ENCODE measurements around the gene CNKSR1.

DNA sequence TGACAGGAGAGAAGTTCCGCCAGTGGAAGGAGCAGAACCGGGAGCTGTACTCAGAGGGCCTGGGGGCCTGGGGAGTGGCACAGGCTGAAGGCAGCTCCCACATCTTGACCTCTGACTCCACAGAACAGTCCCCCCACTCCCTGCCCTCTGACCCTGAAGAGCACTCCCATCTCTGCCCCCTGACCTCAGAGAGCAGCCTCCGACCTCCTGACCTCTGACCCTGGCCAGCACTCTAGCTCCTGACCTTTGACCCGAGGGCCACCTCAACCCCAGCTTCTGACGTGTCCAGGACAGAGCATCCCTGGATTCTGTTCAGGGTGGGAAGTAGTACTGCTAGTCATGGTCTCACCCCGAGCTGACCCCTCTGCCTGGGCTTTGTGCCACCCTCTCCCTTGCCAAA, 12.0 kb downstream of the CNKSR1 start:
- TF ChIP-seq, protein P1, sequence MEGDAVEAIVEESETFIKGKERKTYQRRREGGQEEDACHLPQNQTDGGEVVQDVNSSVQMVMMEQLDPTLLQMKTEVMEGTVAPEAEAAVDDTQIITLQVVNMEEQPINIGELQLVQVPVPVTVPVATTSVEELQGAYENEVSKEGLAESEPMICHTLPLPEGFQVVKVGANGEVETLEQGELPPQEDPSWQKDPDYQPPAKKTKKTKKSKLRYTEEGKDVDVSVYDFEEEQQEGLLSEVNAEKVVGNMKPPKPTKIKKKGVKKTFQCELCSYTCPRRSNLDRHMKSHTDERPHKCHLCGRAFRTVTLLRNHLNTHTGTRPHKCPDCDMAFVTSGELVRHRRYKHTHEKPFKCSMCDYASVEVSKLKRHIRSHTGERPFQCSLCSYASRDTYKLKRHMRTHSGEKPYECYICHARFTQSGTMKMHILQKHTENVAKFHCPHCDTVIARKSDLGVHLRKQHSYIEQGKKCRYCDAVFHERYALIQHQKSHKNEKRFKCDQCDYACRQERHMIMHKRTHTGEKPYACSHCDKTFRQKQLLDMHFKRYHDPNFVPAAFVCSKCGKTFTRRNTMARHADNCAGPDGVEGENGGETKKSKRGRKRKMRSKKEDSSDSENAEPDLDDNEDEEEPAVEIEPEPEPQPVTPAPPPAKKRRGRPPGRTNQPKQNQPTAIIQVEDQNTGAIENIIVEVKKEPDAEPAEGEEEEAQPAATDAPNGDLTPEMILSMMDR (IDR thresholded peaks at IDR 0.05; ENCODE audit: borderline replicate concordance, extremely low read depth, low read length, poor library complexity, severe bottlenecking): no peak
- TF ChIP-seq EZH2 (IDR thresholded peaks at IDR 0.05; ENCODE audit: borderline replicate concordance, low read depth, low read length, severe bottlenecking): no peak

Data from DND-41 (cell line).